Stomach (tissue), 9 donors: ENCODE results near the gene LFNG. TPM values are rescaled to one million over a fixed set of nuclear protein-coding genes. Genes with fewer than 3 reads are reported as not detected.

Experiments
- DNase-seq, 2 donors: peaks; one replicate each; pipeline versions ENCODE4 v3.0.0 to v3.0.0-alpha.2; 2013 to 2019
- H3K27ac ChIP-seq, 5 donors: fragments of 200-600 bp in 4 of 5; sonication (generic) in 4 of 5; one replicate each; pipeline ENCODE4 v1.5.1; 2013 to 2019; ENCODE audit warnings: mild to moderate bottlenecking in 1 of 5, moderate library complexity in 1 of 5
- H3K27me3 ChIP-seq, 3 donors: fragments of 200-600 bp; sonication (generic); one replicate each; pipeline ENCODE4 v1.5.1; 2017 to 2019; ENCODE audit warnings: mixed run types in 1 of 3
- H3K36me3 ChIP-seq, 4 donors: fragments of 200-600 bp; sonication (generic); 1 replicate in 3 of 4; 2 replicates in 1 of 4; pipeline ENCODE4 v1.5.1; 2016 to 2019
- H3K4me1 ChIP-seq, 4 donors: fragments of 200-600 bp; sonication (generic); one replicate each; pipeline ENCODE4 v1.5.1; 2016 to 2019
- H3K4me3 ChIP-seq, 4 donors: fragments of 200-600 bp; sonication (generic) in 3 of 4; one replicate each; pipeline ENCODE4 v1.5.1; 2016 to 2019; ENCODE audit warnings: mild to moderate bottlenecking in 1 of 4
- H3K9me3 ChIP-seq, 4 donors: fragments of 200-600 bp; sonication (generic); one replicate each; pipeline ENCODE4 v1.5.1; 2016 to 2019
- EP300 ChIP-seq: sonication (generic); formaldehyde crosslinking; IDR thresholded peaks from one replicate; pipeline ENCODE4 v1.6.1; 2017; ENCODE audit warnings: antibody characterized with exemption
- POLR2A ChIP-seq, 4 donors: fragments of 450-650 bp; IDR thresholded peaks; one replicate each; pipeline ENCODE4 v1.6.1; 2016; ENCODE audit warnings: antibody characterized with exemption in 4 of 4, control low read depth in 2 of 4, mild to moderate bottlenecking in 1 of 4, moderate library complexity in 1 of 4
- POLR2AphosphoS5 ChIP-seq, 3 donors: sonication (generic); formaldehyde crosslinking; IDR thresholded peaks; one replicate each; pipeline ENCODE4 v1.6.1; 2016; ENCODE audit warnings: antibody characterized with exemption in 3 of 3
- WGBS, 5 donors: extraction: QIAGEN DNeasy Blood & Tissue Kit in 3 of 5; methylation state at CpG; one replicate each; pipeline versions ENCODE4 v1.1.5 to v1.1.7; 2013 to 2018; 5-methylcytosine and 5-hydroxymethylcytosine counted together
- intact Hi-C: fragments of 100-400 bp; cut with DNase I; formaldehyde crosslinking; loops from one replicate; pipeline ENCODE4 v1.15.1; 2023; ENCODE audit warnings: low total_unique reads
- polyA plus RNA-seq, 3 donors: library from polyadenylated mRNA; stranded (reverse); fragments of 200-250 nt; gene quantifications; one replicate each; pipeline ENCODE4 v1.2.3, GENCODE V29; 2013
- total RNA-seq, 5 donors: library from RNA; depleted of rRNA; stranded (reverse); fragments of >200 nt; gene quantifications; one replicate each; pipeline versions ENCODE4 v1.1.0 to v1.2.3, GENCODE V29; 2014 to 2016
- TF ChIP-seq, protein P1 (sequence below), 7 experiments: fragments of 450-650 bp in 4 of 7; fragments of 200-600 bp in 3 of 7; sonication (generic) in 3 of 7; IDR thresholded peaks; one replicate each; pipeline ENCODE4 v1.5.1; 2016 to 2019; ENCODE audit warnings: antibody characterized with exemption in 7 of 7, control low read depth in 2 of 7, mild to moderate bottlenecking in 1 of 7
- donor health status: healthy with polysubstance abuse.
- donor health status: Bipolar disorder and iron deficiency.
- donor health status: healthy.

LFNG gene
- total and polyA plus RNA-seq, 8 donors, result 8.0 to 103 (median 17.4) TPM

- 89 to 93% (median 91%) methylated on average over 21 to 53 of the region's 53 CpGs for WGBS, 5 donors
- H3K27ac ChIP-seq, result no peak overlapping the region
- DNase-seq, result no peak
- TF ChIP-seq, protein P1, sequence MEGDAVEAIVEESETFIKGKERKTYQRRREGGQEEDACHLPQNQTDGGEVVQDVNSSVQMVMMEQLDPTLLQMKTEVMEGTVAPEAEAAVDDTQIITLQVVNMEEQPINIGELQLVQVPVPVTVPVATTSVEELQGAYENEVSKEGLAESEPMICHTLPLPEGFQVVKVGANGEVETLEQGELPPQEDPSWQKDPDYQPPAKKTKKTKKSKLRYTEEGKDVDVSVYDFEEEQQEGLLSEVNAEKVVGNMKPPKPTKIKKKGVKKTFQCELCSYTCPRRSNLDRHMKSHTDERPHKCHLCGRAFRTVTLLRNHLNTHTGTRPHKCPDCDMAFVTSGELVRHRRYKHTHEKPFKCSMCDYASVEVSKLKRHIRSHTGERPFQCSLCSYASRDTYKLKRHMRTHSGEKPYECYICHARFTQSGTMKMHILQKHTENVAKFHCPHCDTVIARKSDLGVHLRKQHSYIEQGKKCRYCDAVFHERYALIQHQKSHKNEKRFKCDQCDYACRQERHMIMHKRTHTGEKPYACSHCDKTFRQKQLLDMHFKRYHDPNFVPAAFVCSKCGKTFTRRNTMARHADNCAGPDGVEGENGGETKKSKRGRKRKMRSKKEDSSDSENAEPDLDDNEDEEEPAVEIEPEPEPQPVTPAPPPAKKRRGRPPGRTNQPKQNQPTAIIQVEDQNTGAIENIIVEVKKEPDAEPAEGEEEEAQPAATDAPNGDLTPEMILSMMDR (IDR thresholded peaks at IDR 0.05), result no peak
- H3K9me3 ChIP-seq, result no peaks in the 10 kb centered on the region
- H3K4me1 ChIP-seq, result no peaks in the 10 kb centered on the region
- H3K36me3 ChIP-seq, result peaks cover 74 to 100% (median 99%) of the 10 kb centered on the region in 4 donors
- intact Hi-C loops, result no loop called here
- no peaks in the 10 kb centered on the region for H3K27me3 ChIP-seq
- H3K4me3 ChIP-seq, result no peak overlapping the region
Observed at GRCh38 chr7:2542916-2543871, 23.6 kb downstream of the LFNG start.

GRCh38 chr7:2544541-2545188, 25.1 kb downstream of the LFNG start:
- DNase-seq, result no peak
- Histone ChIP-seq H3K9me3 (no peaks in the 10 kb centered on the region), H3K36me3 (peaks cover 64 to 100% (median 99%) of the 10 kb centered on the region in 4 donors)

DNA sequence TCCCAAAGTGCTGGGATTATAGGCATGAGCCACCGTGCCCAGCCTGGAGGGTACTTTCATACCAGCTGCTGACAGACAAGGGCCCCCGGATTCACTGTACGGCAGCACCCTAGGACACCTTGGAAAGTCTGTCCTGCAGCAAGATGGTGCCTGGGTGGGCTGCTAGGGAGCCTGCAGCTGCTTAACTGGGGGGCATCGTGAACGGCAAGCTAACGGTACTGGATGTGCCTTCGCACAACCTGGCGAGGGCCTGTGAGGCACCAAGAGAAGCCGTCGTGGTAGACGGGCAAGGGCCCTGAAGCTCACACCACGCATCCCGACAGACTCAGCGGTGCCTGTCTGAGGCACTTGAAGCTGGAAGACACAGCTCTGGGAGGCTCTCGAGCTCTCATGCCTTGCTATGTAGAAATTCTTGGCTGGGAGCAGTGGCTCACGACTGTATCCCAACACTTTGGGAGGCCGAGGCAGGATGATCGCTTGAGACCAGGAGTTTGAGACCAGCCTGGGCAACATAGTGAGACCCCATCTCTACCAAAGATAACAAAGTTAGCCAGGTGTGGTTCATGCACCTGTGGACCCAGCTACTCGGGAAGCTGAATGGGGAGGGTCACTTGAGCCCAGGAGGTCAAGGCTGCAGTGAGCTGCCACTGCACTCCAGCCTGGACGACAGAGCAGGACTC, 26.3 kb downstream of the LFNG start:
- Histone ChIP-seq H3K9me3 (no peaks in the 10 kb centered on the region), H3K4me3 (no peak overlapping the region), H3K36me3 (peaks cover 58 to 97% (median 95%) of the 10 kb centered on the region in 4 donors), H3K4me1 (no peaks in the 10 kb centered on the region), H3K27ac (no peak overlapping the region), H3K27me3 (no peaks in the 10 kb centered on the region)
- 92 to 98% (median 95%) methylated on average over 15 to 20 of the region's 20 CpGs for WGBS, 5 donors
- no peak for DNase-seq
- TF ChIP-seq, protein P1 (IDR thresholded peaks at IDR 0.05), result no peak
- TF ChIP-seq POLR2A (IDR thresholded peaks at IDR 0.05) (no peak), EP300 (no peak), POLR2AphosphoS5 (IDR thresholded peaks at IDR 0.05) (no peak)
- intact Hi-C loops, result no loop called here

More at GRCh38 chr7:2544541-2545188, 25.1 kb downstream of the LFNG start:
- 91 to 95% (median 93%) methylated on average over 19 to 23 of the region's 23 CpGs for WGBS, 5 donors
- no peaks in the 10 kb centered on the region for H3K27me3 ChIP-seq
- intact Hi-C loops, result no loop called here
- H3K4me1 ChIP-seq, result no peaks in the 10 kb centered on the region
- no peak overlapping the region for H3K4me3 ChIP-seq
- TF ChIP-seq POLR2A (IDR thresholded peaks at IDR 0.05), result no peak
- no peak for TF ChIP-seq EP300
- no peak for TF ChIP-seq POLR2AphosphoS5 (IDR thresholded peaks at IDR 0.05)
- TF ChIP-seq, protein P1 (IDR thresholded peaks at IDR 0.05), result no peak
- H3K27ac ChIP-seq, result no peak overlapping the region
